OCI-LY7 (cell line): ENCODE results near the gene CCDC141. TPM values are rescaled to one million over a fixed set of nuclear protein-coding genes. Genes with fewer than 3 reads are reported as not detected.

ENCODE experiments used
- BruUV-seq: library from RNA; stranded (reverse); fragments of 400-500 nt; replicated peaks from 2 replicates; lab custom pipeline; 2021; lab: Mats Ljungman, UMichigan
- CTCF ChIA-PET: fragments of 300-600 bp; sonication (Branson Sonifier 250); formaldehyde crosslinking; loops from one replicate; lab custom pipeline; 2022; ENCODE audit warnings: antibody characterized with exemption; ENCODE audit not compliant: unreplicated experiment; lab: Charles Lee
- POLR2A ChIA-PET: fragments of 300-600 bp; sonication (Branson Sonifier 250); formaldehyde crosslinking; loops from one replicate; lab custom pipeline; 2022; ENCODE audit warnings: antibody characterized with exemption; lab: Charles Lee
- DNase-seq: peaks from one replicate; pipeline ENCODE4 v3.0.0-alpha.2; 2015; ENCODE audit warnings: low spot score
- H2AFZ ChIP-seq: fragments of 200-600 bp; sonication (generic), shearing (Covaris generic); 2 replicates; pipeline ENCODE4 v1.6.1; 2014; ENCODE audit warnings: mild to moderate bottlenecking, antibody characterized with exemption, low read length, moderate library complexity
- H3K27ac ChIP-seq: fragments of 200-600 bp; sonication (generic); 2 replicates; pipeline ENCODE4 v1.5.1; 2014; ENCODE audit warnings: mixed run types, low read depth, mild to moderate bottlenecking, moderate library complexity, low read length, inconsistent platforms; ENCODE audit not compliant: poor library complexity, severe bottlenecking
- H3K36me3 ChIP-seq: fragments of 200-600 bp; sonication (generic); 2 replicates; pipeline ENCODE4 v1.6.1; 2014; ENCODE audit warnings: mild to moderate bottlenecking, antibody characterized with exemption, low read length, moderate library complexity, mixed read lengths; ENCODE audit not compliant: insufficient read depth
- H3K4me1 ChIP-seq: fragments of 200-600 bp; sonication (generic); 2 replicates; pipeline ENCODE4 v1.5.1; 2014; ENCODE audit warnings: mild to moderate bottlenecking, low read length; ENCODE audit not compliant: insufficient read depth, poor library complexity, severe bottlenecking
- H3K4me2 ChIP-seq: fragments of 200-600 bp; sonication (generic); 2 replicates; pipeline ENCODE4 v1.6.1; 2014; ENCODE audit warnings: mild to moderate bottlenecking, low read length
- H3K4me3 ChIP-seq: fragments of 200-600 bp; sonication (generic); 2 replicates; pipeline ENCODE4 v1.5.1; 2014; ENCODE audit warnings: mild to moderate bottlenecking, low read depth, low read length; ENCODE audit not compliant: poor library complexity, severe bottlenecking
- H3K79me2 ChIP-seq: fragments of 200-600 bp; sonication (generic); 2 replicates; pipeline ENCODE4 v1.6.1; 2016; ENCODE audit warnings: low read depth, mild to moderate bottlenecking, low read length, moderate library complexity, mixed read lengths; ENCODE audit not compliant: insufficient read depth
- H3K9me2 ChIP-seq: fragments of 200-600 bp; sonication (generic); 2 replicates; pipeline ENCODE4 v1.6.1; 2016; ENCODE audit warnings: mild to moderate bottlenecking, low read length, mixed read lengths; ENCODE audit not compliant: insufficient read depth
- H3K9me3 ChIP-seq: fragments of 200-600 bp; sonication (generic); 2 replicates; pipeline ENCODE4 v1.6.1; 2014; ENCODE audit warnings: mild to moderate bottlenecking, mixed run types, low read length, mixed read lengths
- H4K20me1 ChIP-seq: fragments of 200-600 bp; sonication (generic); 2 replicates; pipeline ENCODE4 v1.6.1; 2014; ENCODE audit warnings: mild to moderate bottlenecking, antibody characterized with exemption, low read length, moderate library complexity, mixed read lengths; ENCODE audit not compliant: insufficient read depth
- CTCF ChIP-seq: fragments of 200-600 bp; sonication (generic); conservative IDR thresholded peaks from 2 replicates; pipeline ENCODE4 v1.5.1; 2014; ENCODE audit warnings: mild to moderate bottlenecking, antibody characterized with exemption, low read length, moderate library complexity, mixed read lengths
- EZH2phosphoT487 ChIP-seq: fragments of 200-600 bp; sonication (generic); IDR thresholded peaks from 2 replicates; pipeline ENCODE4 v1.6.1; 2018; ENCODE audit warnings: low read depth, borderline replicate concordance, mild to moderate bottlenecking, mixed run types, antibody characterized with exemption, low read length, moderate library complexity, mixed read lengths
- intact Hi-C: fragments of 100-400 bp; cut with micrococcal nuclease; formaldehyde crosslinking; loops from one replicate; pipeline ENCODE4 v1.10.0; 2022; ENCODE audit not compliant: unreplicated experiment
- total RNA-seq, 2 experiments: library from RNA; depleted of rRNA in 1 of 2; stranded (reverse); fragments of >200 nt in 1 of 2; shearing (Covaris generic) in 1 of 2; gene quantifications; 2 replicates each; pipeline ENCODE4 v1.2.3, GENCODE V29; 2014 to 2022

The CCDC141 gene
- total RNA-seq, 2 experiments from 2014 or later, result 0.32 TPM; not detected in 1

DNA sequence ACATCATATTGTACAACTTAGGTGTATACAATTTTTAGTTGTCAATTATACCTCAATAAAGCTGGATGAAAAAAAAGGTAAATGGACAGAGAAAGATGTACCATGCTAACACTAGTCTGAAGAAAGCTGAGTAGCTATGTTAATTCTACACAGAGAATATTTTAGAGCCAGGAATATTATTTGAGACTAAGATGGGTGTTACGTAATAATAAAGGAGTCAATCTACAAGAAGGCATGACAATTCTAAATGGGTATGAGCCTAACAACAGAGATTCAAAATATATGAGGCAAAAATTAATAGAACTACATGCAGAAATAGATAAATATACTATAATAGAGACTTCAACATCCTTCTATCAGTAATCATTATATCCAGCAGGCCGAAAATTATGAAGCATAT is 69.1 kb downstream of the CCDC141 start:
- Histone ChIP-seq H3K4me2 (no peak overlapping the region), H3K9me2 (no peaks in the 10 kb centered on the region), H4K20me1 (no peaks in the 10 kb centered on the region), H3K36me3 (no peaks in the 10 kb centered on the region), H3K27ac (no peak overlapping the region), H3K79me2 (no peaks in the 10 kb centered on the region), H3K4me1 (no peaks in the 10 kb centered on the region), H2AFZ (no peak overlapping the region), H3K9me3 (no peaks in the 10 kb centered on the region), H3K4me3 (no peak overlapping the region)
- TF ChIP-seq EZH2phosphoT487 (no peak), CTCF (no peak)
- BruUV-seq, result no TSS peak
- intact Hi-C loops, result no loop called here
- ChIA-PET CTCF (no interaction called here), POLR2A (no interaction called here)
- DNase-seq, result no peak

GRCh38 chr2:178978667-178979066 is 71.3 kb downstream of the CCDC141 start:
- TF ChIP-seq CTCF, result no peak
- TF ChIP-seq EZH2phosphoT487, result no peak
- POLR2A ChIA-PET, result no interaction called here

DNA sequence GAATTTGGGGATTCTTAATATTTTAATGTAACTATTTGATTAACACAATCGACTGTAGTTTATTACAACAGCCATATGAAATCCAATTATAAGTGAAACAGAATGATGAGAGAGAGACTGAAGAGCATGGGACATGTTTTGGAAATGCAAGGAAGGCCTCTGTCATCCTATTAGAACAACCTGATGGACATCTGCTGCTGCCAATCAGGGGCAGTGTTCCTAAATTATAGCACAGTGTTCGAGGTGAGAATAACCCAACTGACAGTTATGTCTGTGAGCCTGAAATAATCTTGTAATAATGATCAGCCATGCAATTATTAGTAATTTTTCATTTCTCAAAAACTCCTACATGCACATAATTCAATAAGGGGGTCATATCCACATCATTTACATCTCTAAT is 73.6 kb downstream of the CCDC141 start:
- no peaks in the 10 kb centered on the region for H3K9me3 ChIP-seq
- ChIA-PET CTCF (no interaction called here), POLR2A (no interaction called here)
- no peak for TF ChIP-seq EZH2phosphoT487
- no peak for TF ChIP-seq CTCF
- no peaks in the 10 kb centered on the region for H3K36me3 ChIP-seq
- no peak for DNase-seq
- H3K9me2 ChIP-seq, result no peaks in the 10 kb centered on the region
- no peaks in the 10 kb centered on the region for H3K79me2 ChIP-seq
- no peaks in the 10 kb centered on the region for H4K20me1 ChIP-seq
- H3K4me1 ChIP-seq, result no peaks in the 10 kb centered on the region
- no peak overlapping the region for H2AFZ ChIP-seq
- H3K27ac ChIP-seq, result no peak overlapping the region
- BruUV-seq, result no TSS peak
- intact Hi-C loops, result no loop called here
- no peak overlapping the region for H3K4me2 ChIP-seq
- no peak overlapping the region for H3K4me3 ChIP-seq

More at GRCh38 chr2:178978667-178979066, 71.3 kb downstream of the CCDC141 start:
- H3K4me1 ChIP-seq, result no peaks in the 10 kb centered on the region
- H3K4me2 ChIP-seq, result no peak overlapping the region
- CTCF ChIA-PET, result no interaction called here
- H3K79me2 ChIP-seq, result no peaks in the 10 kb centered on the region
- no peak overlapping the region for H3K4me3 ChIP-seq
- no peaks in the 10 kb centered on the region for H3K36me3 ChIP-seq
- H3K9me2 ChIP-seq, result no peaks in the 10 kb centered on the region
- no TSS peak for BruUV-seq
- H3K9me3 ChIP-seq, result no peaks in the 10 kb centered on the region
- no peak for DNase-seq
- no peaks in the 10 kb centered on the region for H4K20me1 ChIP-seq
- H3K27ac ChIP-seq, result no peak overlapping the region
- intact Hi-C loops, result no loop called here
- H2AFZ ChIP-seq, result no peak overlapping the region
